Neural progenitor cell (in vitro differentiated cells): ENCODE results near the gene TWF2. TPM values are rescaled to one million over a fixed set of nuclear protein-coding genes. Genes with fewer than 3 reads are reported as not detected.

ENCODE experiments used
- DNase-seq: peaks from one replicate; pipeline ENCODE4 v3.0.0-alpha.2; 2016; ENCODE audit warnings: low spot score
- H2AFZ ChIP-seq: fragments of 200-600 bp; sonication (generic); replicated peaks from 2 replicates; pipeline ENCODE4 v1.6.1; 2016; ENCODE audit warnings: antibody characterized with exemption
- H3F3A ChIP-seq: fragments of 200-600 bp; sonication (generic); 2 replicates; pipeline ENCODE4 v1.6.1; 2016; ENCODE audit warnings: antibody characterized with exemption, low read depth
- H3K27ac ChIP-seq: fragments of 200-600 bp; sonication (generic); 2 replicates; pipeline ENCODE4 v1.5.1; 2016; ENCODE audit warnings: mild to moderate bottlenecking
- H3K27me3 ChIP-seq: fragments of 200-600 bp; sonication (generic); 2 replicates; pipeline ENCODE4 v1.6.1; 2016; ENCODE audit warnings: mild to moderate bottlenecking, moderate library complexity
- H3K36me3 ChIP-seq: fragments of 200-600 bp; sonication (generic); 2 replicates; pipeline ENCODE4 v1.5.1; 2016
- H3K4me1 ChIP-seq: fragments of 200-600 bp; sonication (generic); 2 replicates; pipeline ENCODE4 v1.6.1; 2016; ENCODE audit warnings: mixed run types
- H3K4me2 ChIP-seq: fragments of 200-600 bp; sonication (generic); 2 replicates; pipeline ENCODE4 v1.6.1; 2016
- H3K4me3 ChIP-seq: fragments of 200-600 bp; sonication (generic); 2 replicates; pipeline ENCODE4 v1.5.1; 2016
- H3K79me2 ChIP-seq: fragments of 200-600 bp; sonication (generic); 2 replicates; pipeline ENCODE4 v1.6.1; 2016; ENCODE audit warnings: low read depth
- H3K9ac ChIP-seq: fragments of 200-600 bp; sonication (generic); 2 replicates; pipeline ENCODE4 v1.6.1; 2016
- H3K9me3 ChIP-seq: fragments of 200-600 bp; sonication (generic); 2 replicates; pipeline ENCODE4 v1.5.1; 2016; ENCODE audit warnings: low read depth
- H4K20me1 ChIP-seq: fragments of 200-600 bp; sonication (generic); 2 replicates; pipeline ENCODE4 v1.6.1; 2016; ENCODE audit warnings: low read depth
- H3K27ac Mint-ChIP-seq: 3 replicates; pipeline ENCODE4 v1.8.0; 2021; ENCODE audit warnings: mixed read lengths
- H3K27me3 Mint-ChIP-seq: 2 replicates; pipeline ENCODE4 v1.8.0; 2022; ENCODE audit warnings: low read depth, mild to moderate bottlenecking, inconsistent platforms, moderate library complexity, mixed read lengths; ENCODE audit not compliant: insufficient read depth
- H3K36me3 Mint-ChIP-seq: 3 replicates; pipeline ENCODE4 v1.8.0; 2021; ENCODE audit warnings: mixed read lengths
- H3K4me1 Mint-ChIP-seq: 3 replicates; pipeline ENCODE4 v1.8.0; 2021; ENCODE audit warnings: mixed read lengths
- H3K4me3 Mint-ChIP-seq: 3 replicates; pipeline ENCODE4 v1.8.0; 2021; ENCODE audit warnings: mild to moderate bottlenecking, moderate library complexity, mixed read lengths
- H3K9me3 Mint-ChIP-seq: 3 replicates; pipeline ENCODE4 v1.8.0; 2020; ENCODE audit warnings: mixed read lengths
- CTCF ChIP-seq: fragments of 200-600 bp; sonication (generic); IDR thresholded peaks from 2 replicates; pipeline ENCODE4 v1.5.1; 2017; ENCODE audit warnings: antibody characterized with exemption, mild to moderate bottlenecking
- EZH2 ChIP-seq: fragments of 200-600 bp; sonication (generic); IDR thresholded peaks from 2 replicates; pipeline ENCODE4 v1.6.1; 2017; ENCODE audit warnings: antibody characterized with exemption, mild to moderate bottlenecking, moderate library complexity
- EZH2phosphoT487 ChIP-seq: fragments of 200-600 bp; sonication (generic); IDR thresholded peaks from 2 replicates; pipeline ENCODE4 v1.6.1; 2017; ENCODE audit warnings: antibody characterized with exemption
- total RNA-seq: library from RNA; depleted of rRNA; stranded (reverse); fragments of >200 nt; gene quantifications from 2 replicates; pipeline ENCODE4 v1.2.3, GENCODE V29; 2015; ENCODE audit warnings: low replicate concordance

TWF2 gene
- total RNA-seq, 1 donor from 2014 or later, result 21.9 TPM

GRCh38 chr3:52249683-52250082 is 10.7 kb upstream of the TWF2 start:
- Histone ChIP-seq H3K4me3 (no peak overlapping the region), H3K27me3 (peaks cover 28% of the 10 kb centered on the region), H3K79me2 (no peaks in the 10 kb centered on the region), H4K20me1 (peaks cover 2% of the 10 kb centered on the region), H3F3A (peaks cover 16% of the 10 kb centered on the region), H3K9ac (no peak overlapping the region), H3K4me1 (no peaks in the 10 kb centered on the region), H3K36me3 (no peaks in the 10 kb centered on the region), H3K4me2 (no peak overlapping the region), H3K27ac (no peak overlapping the region), H2AFZ (no peak overlapping the region), H3K9me3 (no peaks in the 10 kb centered on the region)
- H3K27ac Mint-ChIP-seq, result no peak overlapping the region
- peaks cover 20% of the 10 kb centered on the region for H3K27me3 Mint-ChIP-seq
- no peaks in the 10 kb centered on the region for H3K9me3 Mint-ChIP-seq
- no peak for DNase-seq
- H3K4me3 Mint-ChIP-seq, result no peak overlapping the region
- peaks cover 18% of the 10 kb centered on the region for H3K36me3 Mint-ChIP-seq
- no peaks in the 10 kb centered on the region for H3K4me1 Mint-ChIP-seq
- no peak for TF ChIP-seq EZH2phosphoT487
- no peak for TF ChIP-seq EZH2
- TF ChIP-seq CTCF, result no peak

GRCh38 chr3:52248816-52249547 is 10.0 kb upstream of the TWF2 start:
- no peak overlapping the region for H2AFZ ChIP-seq
- peaks cover 2% of the 10 kb centered on the region for H4K20me1 ChIP-seq
- peaks cover 17% of the 10 kb centered on the region for H3K36me3 Mint-ChIP-seq
- no peaks in the 10 kb centered on the region for H3K4me1 ChIP-seq
- no peak overlapping the region for H3K4me3 ChIP-seq
- no peak overlapping the region for H3K27ac Mint-ChIP-seq
- H3K27me3 ChIP-seq, result peaks cover 35% of the 10 kb centered on the region
- no peaks in the 10 kb centered on the region for H3K79me2 ChIP-seq
- H3K4me2 ChIP-seq, result no peak overlapping the region
- DNase-seq, result no peak
- no peak overlapping the region for H3K4me3 Mint-ChIP-seq
- no peaks in the 10 kb centered on the region for H3K4me1 Mint-ChIP-seq
- H3K9me3 ChIP-seq, result no peaks in the 10 kb centered on the region
- TF ChIP-seq CTCF (no peak), EZH2 (no peak), EZH2phosphoT487 (no peak)
- H3K36me3 ChIP-seq, result no peaks in the 10 kb centered on the region
- H3K27ac ChIP-seq, result no peak overlapping the region
- peaks cover 18% of the 10 kb centered on the region for H3F3A ChIP-seq
- H3K9me3 Mint-ChIP-seq, result no peaks in the 10 kb centered on the region
- H3K9ac ChIP-seq, result no peak overlapping the region
- H3K27me3 Mint-ChIP-seq, result peaks cover 20% of the 10 kb centered on the region

- H3K27ac ChIP-seq, result no peak overlapping the region
- H3K27ac Mint-ChIP-seq, result no peak overlapping the region
Observed at GRCh38 chr3:52248165-52248541, 9.2 kb upstream of the TWF2 start.

More at GRCh38 chr3:52248165-52248541, 9.2 kb upstream of the TWF2 start:
- no peak for DNase-seq
- Mint-ChIP-seq H3K4me3 (no peak overlapping the region), H3K27me3 (peaks cover 24% of the 10 kb centered on the region), H3K9me3 (no peaks in the 10 kb centered on the region), H3K36me3 (peaks cover 16% of the 10 kb centered on the region), H3K4me1 (no peaks in the 10 kb centered on the region)
- H3K9ac ChIP-seq, result no peak overlapping the region
- no peak overlapping the region for H2AFZ ChIP-seq
- H3K4me2 ChIP-seq, result no peak overlapping the region
- H3K27me3 ChIP-seq, result peaks cover 44% of the 10 kb centered on the region
- no peaks in the 10 kb centered on the region for H3K9me3 ChIP-seq
- H3K79me2 ChIP-seq, result no peaks in the 10 kb centered on the region
- H3K36me3 ChIP-seq, result no peaks in the 10 kb centered on the region
- no peaks in the 10 kb centered on the region for H3K4me1 ChIP-seq
- peaks cover 18% of the 10 kb centered on the region for H3F3A ChIP-seq
- TF ChIP-seq EZH2phosphoT487 (no peak), CTCF (no peak), EZH2 (no peak)
- H4K20me1 ChIP-seq, result peaks cover 2% of the 10 kb centered on the region
- H3K4me3 ChIP-seq, result no peak overlapping the region
